Hypothalamus (tissue), 51 donors: ENCODE data around the gene NIT1.

Experiments
- DNase-seq, 51 donors: peaks; one replicate each; lab custom pipeline; 2025; lab: John Stamatoyannopoulos, UW

NIT1 gene

GRCh38 chr1:161083748-161084596, 33.9 kb upstream of the NIT1 start:
- DNase-seq = no peak

GRCh38 chr1:161084597-161084988, 33.3 kb upstream of the NIT1 start:
- DNase-seq = no peak

GRCh38 chr1:161085165-161085564, 32.7 kb upstream of the NIT1 start:
- DNase-seq = no peak

- no peak for DNase-seq
Measured at GRCh38 chr1:161086457-161086856, 31.4 kb upstream of the NIT1 start.

- DNase-seq = no peak
Measured at GRCh38 chr1:161088587-161089110, 29.3 kb upstream of the NIT1 start.

- no peak for DNase-seq
Measured at GRCh38 chr1:161089251-161089924, 28.5 kb upstream of the NIT1 start, which contains the start of gene NECTIN4. Gene NECTIN4 (minus strand): TSS chr1:161089558. CDS start chr1:161089296, 262 bp downstream.

GRCh38 chr1:161089938-161090337, 28.0 kb upstream of the NIT1 start:
- DNase-seq = no peak

- no peak for DNase-seq
Measured at GRCh38 chr1:161090617-161091016, 27.3 kb upstream of the NIT1 start.

- DNase-seq = no peak
Measured at GRCh38 chr1:161091093-161091492, 26.8 kb upstream of the NIT1 start.

- no peak for DNase-seq
Measured at GRCh38 chr1:161091796-161092507, 26.0 kb upstream of the NIT1 start.

- no peak for DNase-seq
Measured at GRCh38 chr1:161092621-161093028, 25.3 kb upstream of the NIT1 start.

GRCh38 chr1:161094481-161094880, 23.4 kb upstream of the NIT1 start:
- no peak for DNase-seq

GRCh38 chr1:161095230-161095629, 22.7 kb upstream of the NIT1 start:
- no peak for DNase-seq

GRCh38 chr1:161096015-161096414, 21.9 kb upstream of the NIT1 start:
- no peak for DNase-seq

- no peak for DNase-seq
Measured at GRCh38 chr1:161096530-161096929, 21.4 kb upstream of the NIT1 start.

- peak in 48 of 51 donors; percentile 17 to 93 (median 69) for DNase-seq
Measured at GRCh38 chr1:161098210-161099068, 19.5 kb upstream of the NIT1 start, which contains the start of gene KLHDC9. Gene KLHDC9 (plus strand): TSS chr1:161098361. CDS start chr1:161098536, 175 bp downstream.

- no peak for DNase-seq
Measured at GRCh38 chr1:161099090-161099802, 18.7 kb upstream of the NIT1 start.

- DNase-seq = no peak
Measured at GRCh38 chr1:161100556-161100955, 17.3 kb upstream of the NIT1 start.

- no peak for DNase-seq
Measured at GRCh38 chr1:161106431-161106830, 11.5 kb upstream of the NIT1 start.
